GM19463 (cell line): Measurements from ENCODE around the gene NOTCH2.
A peak's percentile ranks its signal among the peaks of the same experiment; 100 is the strongest.
"Not testable (repeated sequence)": the region's sequence is repeated elsewhere in the genome, so short reads cannot be mapped to it uniquely, and the experiment has no call there.

Source experiments
- ATAC-seq: cut with Tn5 transposase; IDR thresholded peaks from one replicate; pipeline ENCODE4 v1.9.1; 2021; ENCODE audit warnings: mild to moderate bottlenecking, moderate library complexity; ENCODE audit not compliant: unreplicated experiment

The NOTCH2 gene

DNA sequence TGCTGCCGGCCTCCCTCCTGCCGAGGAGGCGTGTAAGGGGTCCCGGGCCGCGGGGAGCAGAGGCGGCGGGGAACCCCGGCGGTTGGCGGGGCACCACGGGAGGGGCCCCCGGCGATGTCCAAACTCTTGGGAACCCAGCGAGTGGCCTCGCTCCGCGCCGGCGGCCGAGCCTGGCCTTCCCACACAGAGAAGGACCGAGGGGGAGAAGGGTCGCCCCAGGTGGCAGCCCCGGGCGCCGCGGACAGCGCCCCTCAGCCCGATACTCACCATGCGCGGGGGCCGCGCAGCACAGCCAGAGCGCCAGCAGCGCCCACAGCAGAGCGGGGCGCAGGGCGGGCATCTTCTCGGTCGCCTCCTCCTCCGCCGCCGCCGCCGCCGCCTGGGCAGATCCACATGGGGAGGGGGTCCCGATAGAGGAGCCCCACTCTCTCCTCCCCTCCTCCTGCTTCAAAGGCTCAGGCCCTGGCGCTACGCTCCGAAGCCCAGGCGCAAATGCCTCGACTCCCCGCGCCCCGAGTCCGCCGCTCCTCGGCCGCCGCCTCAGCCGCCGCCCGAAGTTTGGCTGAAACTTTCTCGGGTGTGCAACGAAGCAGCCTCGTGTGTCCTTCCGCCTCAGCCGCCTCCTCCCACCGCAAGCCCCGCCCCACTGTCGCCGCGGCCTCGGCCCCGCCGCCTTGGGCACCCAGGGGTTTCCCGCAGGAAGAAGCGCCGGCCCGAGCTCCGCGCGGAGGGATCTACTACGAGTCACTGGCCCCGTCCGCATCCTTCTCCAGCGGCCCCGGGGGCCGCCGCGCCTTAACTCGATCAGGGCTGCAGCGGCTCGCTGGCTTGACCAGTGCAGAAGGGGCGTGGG lies at the start of gene NOTCH2:
TSS of gene NOTCH2 (minus strand) at position 596 of the 853 bp plus-strand sequence. CDS start at position 340, 256 bp downstream.
- ATAC-seq, result not testable (repeated sequence)

- peak; percentile 80 for ATAC-seq
These were observed 48.1 kb upstream of the NOTCH2 start for GRCh38 chr1:120117371-120118177.

DNA sequence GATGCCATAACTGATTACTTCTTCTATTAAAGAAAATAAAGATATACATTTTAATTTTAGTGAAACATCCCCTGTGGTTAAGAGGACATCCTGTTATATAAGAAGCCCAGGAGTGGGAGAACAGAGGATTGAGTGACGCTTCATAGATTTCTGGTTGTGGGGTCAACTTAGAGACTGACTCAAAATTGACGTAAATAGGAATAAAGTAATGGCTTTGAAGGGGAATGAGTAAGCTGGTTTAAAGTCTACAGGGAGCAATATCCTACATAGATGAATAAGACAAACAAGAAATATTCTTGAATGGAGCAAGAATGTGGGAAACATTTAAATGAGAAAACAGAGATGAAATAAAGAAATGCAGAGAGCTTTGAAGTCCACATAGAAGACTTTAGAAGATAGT lies 46.6 kb upstream of the NOTCH2 start:
- not testable (repeated sequence) for ATAC-seq

DNA sequence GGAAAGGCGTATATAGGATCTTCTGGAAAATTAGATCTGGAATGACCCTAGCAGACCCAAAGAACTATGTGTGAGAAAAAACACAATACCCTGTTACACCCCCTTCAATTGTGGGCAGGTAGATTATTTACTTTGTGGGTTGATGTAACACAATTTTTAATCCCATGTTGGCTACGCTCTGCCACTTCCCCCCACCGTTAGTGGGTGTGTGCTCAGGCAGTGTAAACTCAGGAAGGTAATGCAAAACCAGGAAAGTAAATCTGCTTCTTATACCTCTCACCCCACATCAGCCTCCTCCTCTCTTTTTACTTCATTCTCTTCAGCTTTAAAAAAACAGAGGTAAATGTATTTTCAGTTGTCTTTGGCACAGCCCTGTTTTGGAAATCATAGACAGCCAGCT lies 43.7 kb upstream of the NOTCH2 start:
- not testable (repeated sequence) for ATAC-seq

- ATAC-seq, result not testable (repeated sequence)
These were observed 42.8 kb upstream of the NOTCH2 start for GRCh38 chr1:120112212-120112611.

- ATAC-seq, result not testable (repeated sequence)
These were observed 42.3 kb upstream of the NOTCH2 start for GRCh38 chr1:120111771-120112170.

- not testable (repeated sequence) for ATAC-seq
These were observed 41.5 kb upstream of the NOTCH2 start for GRCh38 chr1:120111008-120111407.

- not testable (repeated sequence) for ATAC-seq
These were observed 40.2 kb upstream of the NOTCH2 start for GRCh38 chr1:120109656-120110055.

- ATAC-seq, result not testable (repeated sequence)
These were observed 39.7 kb upstream of the NOTCH2 start for GRCh38 chr1:120109180-120109579.

GRCh38 chr1:120105288-120105687 lies 35.8 kb upstream of the NOTCH2 start:
- ATAC-seq, result not testable (repeated sequence)

DNA sequence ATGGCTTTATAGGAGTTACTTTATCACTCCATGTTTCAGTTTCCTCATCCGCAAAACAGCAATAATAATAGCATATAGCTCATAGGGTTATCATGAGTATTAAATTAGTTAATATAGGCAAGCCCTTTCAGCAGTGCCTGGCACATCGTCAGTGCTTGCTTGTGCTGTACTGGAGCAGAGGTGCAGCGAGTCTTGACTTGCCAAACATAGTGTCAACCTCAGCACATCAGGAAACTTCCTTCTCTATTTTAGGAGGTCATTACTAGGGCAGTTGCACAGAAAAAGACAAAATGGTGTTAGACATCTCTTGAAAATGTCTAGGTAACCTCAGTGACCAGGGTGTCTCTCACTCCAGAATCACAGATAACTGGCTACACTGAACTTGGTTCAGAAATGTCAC lies 34.3 kb upstream of the NOTCH2 start:
- ATAC-seq, result not testable (repeated sequence)

DNA sequence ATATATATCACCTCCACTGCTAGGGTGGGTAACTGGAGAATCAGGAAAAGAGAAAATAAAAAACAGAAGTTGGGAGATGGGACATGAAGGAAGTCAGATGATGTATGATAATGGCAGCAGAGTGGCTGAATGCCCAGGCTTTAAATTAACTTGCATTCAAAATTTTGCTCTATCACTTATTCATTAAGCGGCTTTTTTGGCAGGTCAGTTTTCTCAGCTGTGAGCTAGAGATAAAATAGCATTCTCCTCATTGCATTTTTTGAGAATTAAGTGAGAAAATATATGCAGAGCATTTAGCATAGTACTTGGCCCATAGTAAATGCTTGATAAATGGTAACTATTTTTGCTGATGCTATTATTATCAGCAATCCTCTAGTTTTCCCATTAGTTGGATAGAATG lies 32.1 kb upstream of the NOTCH2 start:
- not testable (repeated sequence) for ATAC-seq

GRCh38 chr1:120100590-120100989 lies 31.1 kb upstream of the NOTCH2 start:
- ATAC-seq, result not testable (repeated sequence)

DNA sequence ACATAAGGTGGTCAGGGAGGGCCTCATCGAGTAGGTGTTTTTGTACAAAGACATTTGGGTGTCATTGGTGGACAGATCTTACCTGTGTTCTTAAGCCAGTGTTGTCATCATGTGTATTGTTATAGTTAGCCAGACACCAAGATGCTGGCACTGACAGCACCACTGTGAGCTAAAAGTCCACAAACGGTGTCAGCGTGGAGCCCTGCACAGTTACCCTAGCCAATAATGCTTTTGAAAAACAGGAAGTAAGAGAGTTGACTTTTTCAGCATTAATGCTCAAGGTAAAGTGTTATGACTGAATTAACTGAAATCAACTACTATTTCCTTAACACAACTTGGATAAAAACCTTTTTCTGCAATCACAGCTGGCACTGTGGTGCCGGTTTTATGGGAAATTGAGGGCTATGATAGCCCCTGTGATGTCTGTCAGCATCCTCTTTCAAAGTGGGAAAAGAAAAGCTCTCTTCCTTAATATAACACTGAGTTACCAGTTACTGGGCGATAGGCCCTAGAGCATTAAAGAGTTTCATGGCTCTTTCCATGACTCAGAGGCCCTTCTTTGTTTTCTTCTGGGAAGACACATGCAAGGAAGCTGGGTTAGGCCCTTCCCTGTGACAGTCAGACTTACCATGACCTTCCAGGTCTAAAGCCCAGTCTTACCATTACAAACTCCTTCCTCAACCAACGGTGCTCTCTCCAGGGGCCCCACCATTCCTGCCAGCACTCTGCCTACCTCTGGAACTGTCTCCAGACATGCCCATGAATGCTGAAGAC lies 29.7 kb upstream of the NOTCH2 start:
- not testable (repeated sequence) for ATAC-seq

DNA sequence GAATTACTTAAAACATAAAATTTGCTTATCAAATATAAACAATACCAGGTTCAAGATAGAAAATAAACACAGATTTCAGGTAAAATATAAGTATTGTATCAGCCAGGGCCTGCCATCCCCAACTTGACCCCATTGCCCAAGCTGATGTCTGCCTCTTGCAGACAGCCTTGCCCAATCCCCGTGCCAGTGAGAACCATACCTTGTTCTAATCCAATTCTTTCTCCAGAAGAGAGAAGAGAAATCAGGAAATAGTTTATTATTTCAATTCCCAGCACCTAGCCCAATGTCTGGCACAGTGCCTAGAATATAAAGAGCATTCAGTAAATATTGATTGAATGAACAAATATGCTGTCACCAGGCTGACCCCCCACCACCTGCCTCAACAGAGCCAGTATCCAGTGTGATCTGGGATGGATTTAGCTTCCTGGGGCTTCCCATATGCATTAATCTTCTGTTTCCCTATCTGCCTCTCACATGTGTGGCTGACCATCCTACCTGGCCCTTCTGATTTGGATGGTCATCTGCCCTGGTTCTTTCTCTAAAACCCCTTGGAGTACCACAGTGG lies 27.6 kb upstream of the NOTCH2 start:
- ATAC-seq, result not testable (repeated sequence)

GRCh38 chr1:120093548-120094181 lies 24.2 kb upstream of the NOTCH2 start:
- ATAC-seq, result not testable (repeated sequence)

GRCh38 chr1:120092232-120093218 lies 23.1 kb upstream of the NOTCH2 start:
- ATAC-seq, result not testable (repeated sequence)

GRCh38 chr1:120090830-120091229 lies 21.4 kb upstream of the NOTCH2 start:
- not testable (repeated sequence) for ATAC-seq

DNA sequence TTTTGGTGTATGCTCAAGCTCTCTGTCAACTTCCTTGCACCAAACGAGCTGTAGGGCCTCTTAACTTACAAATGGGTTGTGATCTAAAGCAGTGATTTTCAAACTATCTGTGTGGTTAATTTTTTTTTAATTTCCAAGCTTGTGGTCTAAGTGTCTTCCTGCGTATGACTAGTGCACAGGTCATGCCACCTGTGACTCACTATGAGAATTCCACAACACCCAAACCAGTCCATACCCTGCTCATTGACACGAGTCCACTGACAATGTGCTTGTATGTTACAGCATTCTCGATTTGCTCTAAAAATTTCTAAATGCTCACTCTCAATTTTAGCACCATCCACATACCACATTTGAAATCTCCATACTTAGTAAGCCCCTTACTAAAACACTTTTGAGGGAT lies 18.5 kb upstream of the NOTCH2 start:
- not testable (repeated sequence) for ATAC-seq
